CD4-positive, alpha-beta T cell (primary cell): Measurements from ENCODE around the gene ARHGEF4. TPM values are rescaled to one million over a fixed set of nuclear protein-coding genes. Genes with fewer than 3 reads are reported as not detected.

Experiments
- ATAC-seq: fragments of 200-7000 bp; cut with Tn5 transposase; one replicate; pipeline ENCODE4 v1.10.0; 2022; ENCODE audit warnings: mild to moderate bottlenecking; ENCODE audit not compliant: poor library complexity
- CTCF ChIA-PET: fragments of 350-600 bp; sonication (Branson Sonifier 250); formaldehyde crosslinking; loops from one replicate; lab custom pipeline; 2021; ENCODE audit warnings: antibody characterized with exemption, inconsistent platforms; lab: Charles Lee
- POLR2A ChIA-PET: fragments of 350-600 bp; sonication (Branson Sonifier 250); formaldehyde crosslinking; loops from one replicate; lab custom pipeline; 2021; ENCODE audit warnings: antibody characterized with exemption, inconsistent platforms; lab: Charles Lee
- DNase-seq, 14 experiments: peaks; one replicate each; pipeline ENCODE4 v3.0.0-alpha.2; 2013 to 2020; ENCODE audit warnings: mixed read lengths in 2 of 14
- H3K27ac ChIP-seq, 2 donors: one replicate each; pipeline versions ENCODE4 v1.5.1 to v1.7.0; 2013; ENCODE audit warnings: low read length in 2 of 2, low read depth in 1 of 2, mild to moderate bottlenecking in 1 of 2
- H3K27me3 ChIP-seq, 2 experiments: 1 replicate in 1 of 2; 2 replicates in 1 of 2; pipeline versions ENCODE4 v1.6.1 to v1.7.0; 2013; ENCODE audit warnings: low read length in 2 of 2, control low read depth in 1 of 2, mild to moderate bottlenecking in 1 of 2, moderate library complexity in 1 of 2; ENCODE audit not compliant: insufficient read depth in 2 of 2, control insufficient read depth in 1 of 2
- H3K36me3 ChIP-seq: one replicate; pipeline ENCODE4 v1.6.1; 2013; ENCODE audit warnings: low read length, control low read depth; ENCODE audit not compliant: insufficient read depth
- H3K4me1 ChIP-seq: one replicate; pipeline ENCODE4 v1.6.1; 2013; ENCODE audit warnings: low read length, control low read depth; ENCODE audit not compliant: insufficient read depth
- H3K4me3 ChIP-seq: one replicate; pipeline ENCODE4 v1.5.1; 2013; ENCODE audit warnings: mild to moderate bottlenecking, low read length, moderate library complexity
- H3K9me3 ChIP-seq, 2 experiments: 1 replicate in 1 of 2; 2 replicates in 1 of 2; pipeline versions ENCODE4 v1.6.1 to v1.7.0; 2013; ENCODE audit warnings: low read length in 2 of 2, mild to moderate bottlenecking in 2 of 2, control low read depth in 1 of 2, moderate library complexity in 1 of 2; ENCODE audit not compliant: control insufficient read depth in 1 of 2, insufficient read depth in 1 of 2
- H3K27ac Mint-ChIP-seq: one replicate; pipeline ENCODE4 v1.8.0; 2020; ENCODE audit warnings: mixed read lengths
- H3K27me3 Mint-ChIP-seq: one replicate; pipeline ENCODE4 v1.8.0; 2021; ENCODE audit warnings: mixed read lengths
- H3K36me3 Mint-ChIP-seq: one replicate; pipeline ENCODE4 v1.8.0; 2021; ENCODE audit warnings: low read depth, mixed read lengths
- H3K4me1 Mint-ChIP-seq: one replicate; pipeline ENCODE4 v1.8.0; 2021; ENCODE audit warnings: low read depth, mixed read lengths
- H3K4me3 Mint-ChIP-seq: one replicate; pipeline ENCODE4 v1.8.0; 2020; ENCODE audit warnings: mild to moderate bottlenecking, mixed read lengths
- H3K9me3 Mint-ChIP-seq: one replicate; pipeline ENCODE4 v1.8.0; 2020; ENCODE audit warnings: mixed read lengths
- CTCF ChIP-seq: fragments of 200-600 bp; IDR thresholded peaks from one replicate; pipeline ENCODE4 v1.8.0; 2022; ENCODE audit warnings: antibody characterized with exemption, mild to moderate bottlenecking
- intact Hi-C, 2 experiments: fragments of 100-400 bp; cut with DNase I in 1 of 2; cut with micrococcal nuclease in 1 of 2; formaldehyde crosslinking; loops; one replicate each; pipeline versions ENCODE4 v1.15.1 to v1.9.0; 2023 to 2025; cut with DNase I, micrococcal nuclease
- total RNA-seq, 174 experiments: library from RNA in 2 of 174; stranded (reverse) in 2 of 174; gene quantifications; one replicate each; pipeline ENCODE4 v1.2.3 and lab custom pipeline; 2021 to 2026

The ARHGEF4 gene
- total RNA-seq, 2 experiments from 2014 or later, result 3.6 to 4.1 TPM

DNA sequence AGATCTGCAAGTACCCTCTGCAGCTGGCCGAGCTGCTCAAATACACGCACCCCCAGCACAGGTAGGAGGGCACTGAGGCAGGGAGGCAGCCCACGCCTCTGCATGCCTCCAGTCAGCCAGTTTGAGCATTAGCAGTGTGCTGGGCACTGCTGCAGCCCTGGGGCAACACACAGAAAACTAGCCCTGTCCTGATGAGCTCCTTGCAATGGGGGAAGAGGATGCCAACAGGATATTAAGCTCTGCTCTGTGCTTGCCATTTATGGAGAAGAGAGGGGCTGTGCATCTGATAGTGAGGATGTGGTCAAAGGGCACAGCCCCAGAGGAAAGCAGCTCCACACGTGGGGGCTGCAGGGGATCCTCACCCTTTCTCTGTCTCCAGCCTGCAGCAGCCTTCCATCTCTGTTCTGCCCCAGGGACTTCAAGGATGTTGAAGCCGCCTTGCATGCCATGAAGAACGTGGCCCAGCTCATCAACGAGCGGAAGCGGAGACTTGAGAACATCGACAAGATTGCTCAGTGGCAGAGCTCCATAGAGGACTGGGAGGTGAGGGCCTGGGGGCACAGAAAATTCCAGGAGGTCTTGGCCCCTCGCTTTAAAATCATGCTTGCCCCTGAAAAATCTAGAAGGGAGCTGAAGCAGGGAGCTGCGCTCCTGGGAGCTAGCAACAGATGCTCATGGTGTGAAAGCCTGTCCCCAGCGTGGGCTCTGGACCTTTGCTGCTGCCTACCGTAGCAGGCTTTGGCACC, 204.9 kb downstream of the ARHGEF4 start:
- Mint-ChIP-seq H3K27me3 (peaks cover 5% of the 10 kb centered on the region), H3K9me3 (no peaks in the 10 kb centered on the region), H3K27ac (peak overlapping the region; percentile 79), H3K4me3 (peak overlapping the region; percentile 94), H3K36me3 (peaks cover 7% of the 10 kb centered on the region), H3K4me1 (peaks cover 33% of the 10 kb centered on the region)
- Histone ChIP-seq H3K4me1 (peaks cover 37% of the 10 kb centered on the region), H3K36me3 (peaks cover 2% of the 10 kb centered on the region), H3K4me3 (peak overlapping the region; percentile 55), H3K9me3 (peaks cover 0 to 6% of the 10 kb centered on the region in 2 experiments), H3K27ac (peak overlapping the region in 1 of 2 donors; percentile 15), H3K27me3 (no peaks in the 10 kb centered on the region)
- intact Hi-C loops, result no loop called here
- TF ChIP-seq CTCF, result no peak
- POLR2A ChIA-PET, result interaction anchor here (1.0 to 3.4 kb wide), 5 partner anchors 8 to 700 kb away, joined by 3 to 32 read pairs (median 5); partner anchors contain the start of genes FAM168B, IMP4 and PLEKHB2
- ATAC-seq (peak; percentile 13), DNase-seq (peak in 2 of 14 experiments; percentile 8 to 24)
- CTCF ChIA-PET, result no interaction called here

DNA sequence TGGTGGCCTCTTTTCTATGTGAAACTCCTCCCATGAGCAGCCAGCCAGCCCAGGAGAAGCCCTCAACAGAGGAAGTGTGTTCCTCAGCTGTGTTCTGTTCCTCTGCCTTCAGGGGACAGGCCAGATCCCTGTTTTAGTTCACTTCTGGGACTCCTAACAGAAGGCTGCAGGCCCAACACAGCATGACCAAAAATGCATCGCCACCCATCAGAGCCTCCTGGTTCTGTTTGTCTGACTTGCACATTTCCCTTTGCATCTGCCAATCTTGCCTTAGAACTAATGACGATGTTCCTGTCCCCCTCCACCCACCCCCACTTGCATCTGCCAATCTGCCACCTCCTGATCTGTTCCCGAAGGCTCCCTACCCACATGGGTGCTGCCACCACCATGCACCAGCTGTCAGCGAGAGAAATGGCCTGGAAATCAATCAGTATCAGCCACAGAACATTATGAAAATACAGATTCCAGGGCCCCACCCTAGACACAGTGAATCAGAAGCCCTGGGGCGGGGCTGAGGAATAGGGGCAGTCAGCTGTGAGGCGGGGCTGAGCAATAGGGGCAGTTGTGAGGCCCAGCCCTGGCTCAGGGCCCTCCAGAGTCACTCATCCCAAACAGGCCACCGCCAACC, 205.5 kb downstream of the ARHGEF4 start:
- Histone ChIP-seq H3K4me3 (no peak overlapping the region), H3K4me1 (peaks cover 37% of the 10 kb centered on the region), H3K36me3 (peaks cover 4% of the 10 kb centered on the region), H3K27me3 (no peaks in the 10 kb centered on the region), H3K27ac (peak overlapping the region in 1 of 2 donors; percentile 15), H3K9me3 (peaks cover 0 to 3% of the 10 kb centered on the region in 2 experiments)
- intact Hi-C loops, result no loop called here
- POLR2A ChIA-PET, result interaction anchor here (1.2 to 3.4 kb wide), 4 partner anchors 14 to 700 kb away, joined by 4 to 32 read pairs (median 8); partner anchors contain the start of genes FAM168B, IMP4 and PLEKHB2
- Mint-ChIP-seq H3K4me3 (peak overlapping the region; percentile 75), H3K9me3 (no peaks in the 10 kb centered on the region), H3K27ac (peak overlapping the region; percentile 79), H3K27me3 (peaks cover 5% of the 10 kb centered on the region), H3K4me1 (peaks cover 32% of the 10 kb centered on the region), H3K36me3 (peaks cover 14% of the 10 kb centered on the region)
- ATAC-seq (no peak), DNase-seq (peak in 1 of 14 experiments; percentile 13)
- no peak for TF ChIP-seq CTCF
- CTCF ChIA-PET, result no interaction called here

GRCh38 chr2:131043199-131044074, 206.7 kb downstream of the ARHGEF4 start:
- peaks cover 25% of the 10 kb centered on the region for H3K36me3 Mint-ChIP-seq
- Histone ChIP-seq H3K4me1 (peaks cover 34% of the 10 kb centered on the region), H3K9me3 (no peaks in the 10 kb centered on the region), H3K27me3 (no peaks in the 10 kb centered on the region), H3K36me3 (peaks cover 14% of the 10 kb centered on the region), H3K4me3 (no peak overlapping the region), H3K27ac (no peak overlapping the region)
- ChIA-PET CTCF (no interaction called here), POLR2A (no interaction called here)
- no peak for TF ChIP-seq CTCF
- DNase-seq (no peak), ATAC-seq (no peak)
- H3K27me3 Mint-ChIP-seq, result peaks cover 5% of the 10 kb centered on the region
- H3K4me3 Mint-ChIP-seq, result no peak overlapping the region
- H3K27ac Mint-ChIP-seq, result no peak overlapping the region
- intact Hi-C loops, result no loop called here
- H3K9me3 Mint-ChIP-seq, result no peaks in the 10 kb centered on the region
- H3K4me1 Mint-ChIP-seq, result peaks cover 26% of the 10 kb centered on the region
